Retinal pigment epithelial cell (primary cell): ENCODE results near the gene KCNE2.

Experiments
- DNase-seq: peaks from one replicate; pipeline ENCODE4 v3.0.0-alpha.2; 2010; ENCODE audit warnings: low read depth
- H3K4me3 ChIP-seq: 2 replicates; pipeline ENCODE4 v1.5.1; 2011; ENCODE audit warnings: mild to moderate bottlenecking, low read length, control low read depth, moderate library complexity
- TF ChIP-seq, protein P1 (sequence below): conservative IDR thresholded peaks from 2 replicates; pipeline ENCODE4 v1.5.1; 2011; ENCODE audit warnings: low read depth, low read length, control low read depth, inconsistent platforms

KCNE2 gene, protein sequence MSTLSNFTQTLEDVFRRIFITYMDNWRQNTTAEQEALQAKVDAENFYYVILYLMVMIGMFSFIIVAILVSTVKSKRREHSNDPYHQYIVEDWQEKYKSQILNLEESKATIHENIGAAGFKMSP

DNA sequence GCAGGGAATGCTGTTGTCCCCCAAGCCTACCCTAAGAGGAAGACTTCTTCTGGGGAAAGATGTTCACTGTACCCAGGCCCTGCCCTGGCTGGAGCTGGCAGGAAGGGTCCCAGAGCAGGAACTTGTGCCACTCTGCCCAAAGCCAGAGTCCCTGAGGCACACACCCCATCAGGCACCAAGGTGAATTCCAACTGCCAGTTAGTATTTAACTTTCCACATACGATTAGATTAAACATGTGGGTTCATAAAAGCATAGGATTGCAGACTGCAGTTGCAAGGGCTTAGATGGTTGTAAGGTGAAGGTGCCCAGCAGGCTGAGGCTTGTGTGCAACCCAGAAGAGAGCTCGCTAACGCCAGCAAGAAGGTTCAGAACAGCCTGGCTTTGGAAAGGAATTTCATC is at the start of gene KCNE2:
Gene KCNE2, plus strand, starts transcription at position 274 of the 400 bp plus-strand sequence. CDS start 6,473 bp downstream, outside the sequence.
- TF ChIP-seq, protein P1, sequence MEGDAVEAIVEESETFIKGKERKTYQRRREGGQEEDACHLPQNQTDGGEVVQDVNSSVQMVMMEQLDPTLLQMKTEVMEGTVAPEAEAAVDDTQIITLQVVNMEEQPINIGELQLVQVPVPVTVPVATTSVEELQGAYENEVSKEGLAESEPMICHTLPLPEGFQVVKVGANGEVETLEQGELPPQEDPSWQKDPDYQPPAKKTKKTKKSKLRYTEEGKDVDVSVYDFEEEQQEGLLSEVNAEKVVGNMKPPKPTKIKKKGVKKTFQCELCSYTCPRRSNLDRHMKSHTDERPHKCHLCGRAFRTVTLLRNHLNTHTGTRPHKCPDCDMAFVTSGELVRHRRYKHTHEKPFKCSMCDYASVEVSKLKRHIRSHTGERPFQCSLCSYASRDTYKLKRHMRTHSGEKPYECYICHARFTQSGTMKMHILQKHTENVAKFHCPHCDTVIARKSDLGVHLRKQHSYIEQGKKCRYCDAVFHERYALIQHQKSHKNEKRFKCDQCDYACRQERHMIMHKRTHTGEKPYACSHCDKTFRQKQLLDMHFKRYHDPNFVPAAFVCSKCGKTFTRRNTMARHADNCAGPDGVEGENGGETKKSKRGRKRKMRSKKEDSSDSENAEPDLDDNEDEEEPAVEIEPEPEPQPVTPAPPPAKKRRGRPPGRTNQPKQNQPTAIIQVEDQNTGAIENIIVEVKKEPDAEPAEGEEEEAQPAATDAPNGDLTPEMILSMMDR: no peak
- no peak for DNase-seq
- H3K4me3 ChIP-seq: no peak within 1 kb of the TSS

DNA sequence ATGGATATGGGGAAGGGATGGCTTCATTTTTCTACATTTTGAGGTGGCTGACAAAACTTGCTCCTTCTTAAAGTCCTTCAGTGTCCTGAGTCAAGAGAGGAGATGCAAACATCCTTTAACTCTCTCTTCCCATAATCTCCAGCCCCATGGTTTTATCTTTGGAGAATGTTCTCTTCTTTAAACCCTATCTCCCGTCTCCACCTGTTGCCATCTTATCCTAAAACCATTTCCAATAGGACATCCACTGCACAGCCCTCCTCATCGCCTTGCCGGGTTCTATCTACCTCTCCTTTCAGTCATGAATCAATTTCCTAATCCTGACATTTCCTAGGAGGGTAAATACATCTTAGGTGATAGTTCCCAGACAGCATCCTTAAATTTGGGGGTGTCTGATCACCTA is 44.2 kb upstream of the KCNE2 start:
- DNase-seq: no peak
- H3K4me3 ChIP-seq: no peak overlapping the region
- TF ChIP-seq, protein P1: no peak

DNA sequence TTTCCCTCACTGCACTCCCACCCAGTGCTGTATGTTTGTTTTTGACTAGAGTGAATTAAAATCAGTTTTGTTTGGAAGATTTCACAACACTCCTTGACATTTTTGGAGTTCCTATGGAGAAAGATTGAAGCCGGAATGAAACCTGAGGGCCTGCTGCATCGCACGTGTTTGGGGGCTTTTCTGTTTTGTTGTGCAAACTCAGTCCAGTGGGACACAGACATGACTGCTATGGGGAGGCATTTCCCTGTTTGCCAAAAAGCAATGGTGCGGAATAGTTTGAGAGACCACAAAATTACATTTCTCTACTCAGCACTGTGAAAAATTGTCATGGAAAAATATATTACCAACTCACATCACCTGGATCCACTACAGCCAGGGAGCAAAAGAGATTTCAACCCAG is 43.8 kb upstream of the KCNE2 start:
- TF ChIP-seq, protein P1: no peak
- no peak for DNase-seq
- H3K4me3 ChIP-seq: no peak overlapping the region

DNA sequence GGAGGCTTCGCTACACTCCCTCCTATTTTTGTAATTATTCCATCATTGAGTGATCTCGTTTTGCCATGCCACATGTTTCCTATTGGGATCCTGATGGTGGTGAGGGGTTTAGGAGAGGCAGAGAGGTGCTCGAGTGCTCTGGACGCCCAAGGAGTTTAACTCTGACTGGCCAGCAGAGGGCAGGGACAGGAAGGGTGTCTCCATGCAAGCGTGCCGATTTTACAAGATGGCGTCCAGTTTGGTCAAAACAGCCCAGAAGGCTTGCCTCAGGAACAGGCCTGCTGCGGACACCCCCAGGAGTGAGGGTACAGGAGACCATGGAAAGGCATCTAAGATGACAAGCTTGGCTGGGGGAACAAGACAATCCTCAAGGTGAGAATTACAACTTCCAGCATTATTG is 33.8 kb upstream of the KCNE2 start:
- no peak for DNase-seq
- TF ChIP-seq, protein P1: no peak
- no peak overlapping the region for H3K4me3 ChIP-seq

DNA sequence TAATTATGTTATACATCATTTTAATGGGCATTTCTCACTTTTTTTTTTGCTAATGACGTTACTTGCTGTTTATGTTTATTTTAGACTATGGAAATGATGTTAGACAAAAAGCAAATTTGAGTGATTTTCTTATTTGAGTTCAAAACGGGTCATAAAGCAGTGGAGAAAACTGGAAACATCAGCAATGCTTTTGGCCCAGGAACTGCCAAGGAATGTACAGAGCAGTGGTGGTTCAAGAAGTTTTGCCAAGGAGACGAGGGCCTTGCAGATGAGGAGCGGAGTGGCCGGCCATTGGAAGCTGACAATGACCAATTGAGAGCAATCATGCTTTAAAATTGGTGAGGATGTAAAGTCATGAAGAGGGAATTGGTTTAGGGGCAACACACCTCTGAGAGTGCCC is 32.1 kb upstream of the KCNE2 start:
- no peak for DNase-seq
- H3K4me3 ChIP-seq: no peak overlapping the region
- TF ChIP-seq, protein P1: no peak

DNA sequence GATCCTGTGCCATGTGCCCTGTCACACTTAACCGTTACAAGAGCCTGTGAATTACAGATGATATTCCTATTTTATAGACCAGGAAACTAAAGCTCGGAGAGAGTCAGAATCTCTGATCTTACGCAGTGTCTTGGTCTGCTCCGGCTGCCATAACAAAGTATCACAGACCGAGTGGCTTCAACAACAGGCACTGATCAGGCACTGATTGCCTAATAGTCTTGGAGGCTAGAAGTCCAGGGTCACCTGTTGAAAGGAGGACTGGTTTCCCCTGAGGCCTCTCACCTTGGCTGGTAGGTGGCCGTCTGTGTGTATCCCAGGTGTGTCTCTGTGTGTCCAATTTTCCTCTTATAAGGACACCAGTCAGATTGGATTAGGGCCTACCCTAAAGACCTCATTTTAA is 31.5 kb upstream of the KCNE2 start:
- TF ChIP-seq, protein P1: no peak
- no peak for DNase-seq
- no peak overlapping the region for H3K4me3 ChIP-seq

DNA sequence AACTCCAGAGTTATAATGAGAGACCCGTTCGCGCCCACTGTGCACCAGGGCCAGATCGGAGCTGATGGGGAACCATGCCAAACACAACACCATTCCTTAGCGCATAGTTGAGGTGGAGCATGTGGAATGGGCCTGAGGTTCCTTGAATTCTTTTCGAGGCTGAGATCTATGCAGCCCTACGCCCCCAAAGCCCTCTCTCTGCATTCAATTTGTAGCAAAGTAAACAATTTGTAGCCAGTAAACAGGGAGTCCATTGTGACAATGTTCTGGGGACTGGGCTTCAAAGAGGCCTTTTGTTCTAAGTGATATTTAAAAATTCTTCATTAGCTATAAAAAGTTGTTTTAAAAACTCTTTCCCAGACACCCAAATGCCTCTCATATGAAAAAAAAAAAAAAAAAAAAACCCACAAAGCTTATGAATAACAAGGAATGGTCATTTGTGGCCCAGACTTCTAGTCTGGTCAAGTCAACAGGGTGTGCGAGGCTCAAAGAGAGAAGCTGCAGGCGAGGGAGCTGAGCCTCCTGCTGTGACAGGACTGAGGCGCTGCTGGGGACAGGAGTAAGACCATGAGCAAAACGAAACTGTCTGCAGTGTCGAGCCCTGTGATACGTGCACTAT is 30.6 kb upstream of the KCNE2 start:
- TF ChIP-seq, protein P1: no peak
- no peak overlapping the region for H3K4me3 ChIP-seq
- DNase-seq: no peak
